ENCODE results near the gene CR1L.
"Not testable (repeated sequence)": the region's sequence is repeated elsewhere in the genome, so short reads cannot be mapped to it uniquely, and the experiment has no call there.

Gene CR1L

GRCh38 chr1:207646944-207647579 lies 2.1 kb downstream of the CR1L start:
- DNase-seq = no peak

GRCh38 chr1:207647671-207648333 lies 2.9 kb downstream of the CR1L start:
- DNase-seq = no peak

GRCh38 chr1:207648334-207649209 lies 3.6 kb downstream of the CR1L start:
- DNase-seq = no peak

- DNase-seq = no peak
These were observed 4.3 kb downstream of the CR1L start for GRCh38 chr1:207649210-207649753.

- no peak for DNase-seq
These were observed 5.1 kb downstream of the CR1L start for GRCh38 chr1:207649865-207650580.

- no peak for DNase-seq
These were observed 6.7 kb downstream of the CR1L start for GRCh38 chr1:207651583-207651982.

- DNase-seq = no peak
These were observed 9.4 kb downstream of the CR1L start for GRCh38 chr1:207654320-207654719.

GRCh38 chr1:207658408-207658807 lies 13.5 kb downstream of the CR1L start:
- DNase-seq = no peak

GRCh38 chr1:207658904-207659485 lies 14.1 kb downstream of the CR1L start:
- no peak for DNase-seq

- no peak for DNase-seq
These were observed 14.7 kb downstream of the CR1L start for GRCh38 chr1:207659545-207660153.

GRCh38 chr1:207661420-207661819 lies 16.5 kb downstream of the CR1L start:
- DNase-seq = not testable (repeated sequence)

GRCh38 chr1:207666342-207666741 lies 21.4 kb downstream of the CR1L start:
- no peak for DNase-seq

GRCh38 chr1:207669528-207670009 lies 24.6 kb downstream of the CR1L start:
- no peak for DNase-seq

- no peak for DNase-seq
These were observed 25.3 kb downstream of the CR1L start for GRCh38 chr1:207670192-207670591.

- DNase-seq = no peak
These were observed 26.1 kb downstream of the CR1L start for GRCh38 chr1:207670997-207671396.

GRCh38 chr1:207672522-207673130 lies 27.7 kb downstream of the CR1L start:
- no peak for DNase-seq

- DNase-seq = no peak
These were observed 28.5 kb downstream of the CR1L start for GRCh38 chr1:207673399-207673798.

GRCh38 chr1:207676153-207676552 lies 31.2 kb downstream of the CR1L start:
- DNase-seq = no peak

- not testable (repeated sequence) for DNase-seq
These were observed 35.9 kb downstream of the CR1L start for GRCh38 chr1:207680590-207681388.

GRCh38 chr1:207682872-207683434 lies 38.0 kb downstream of the CR1L start:
- DNase-seq = not testable (repeated sequence)
